Measurements from ENCODE around the gene LY6G6F.

LY6G6F gene

DNA sequence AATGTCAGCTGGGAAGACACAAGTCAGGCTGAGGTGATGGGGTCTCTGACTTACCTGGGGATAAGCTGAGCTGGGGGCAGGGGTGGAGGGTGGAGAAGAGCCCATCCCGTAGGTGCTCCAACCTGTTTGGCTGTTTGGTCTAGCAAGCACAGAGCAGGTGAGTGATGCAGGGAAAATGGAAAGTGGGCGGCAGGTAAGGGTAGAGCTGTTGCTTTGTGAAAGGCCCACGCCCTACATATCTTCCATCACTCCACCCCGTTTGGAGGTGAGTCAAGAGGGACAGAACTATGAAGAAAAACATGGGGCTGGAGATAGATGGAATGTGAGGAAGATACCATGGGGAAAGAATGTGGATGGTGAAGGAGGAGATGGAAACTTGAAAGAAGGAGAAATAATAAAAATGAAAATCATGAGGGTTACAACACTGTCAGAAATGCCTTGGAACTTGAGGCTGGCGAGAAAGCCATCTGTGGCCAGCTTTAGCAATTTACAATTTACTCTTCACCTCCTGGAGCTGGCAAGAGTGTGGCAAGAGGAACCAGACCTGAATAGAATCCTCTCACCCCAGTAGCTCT lies 13.6 kb downstream of the LY6G6F start:
- no peak overlapping the region for H3K4me3 ChIP-seq (ENCODE audit: low read depth, low read length)
- TF ChIP-seq CTCF (conservative IDR thresholded peaks at IDR 0.05; ENCODE audit: low read depth, low read length): no peak
- no peak for DNase-seq (ENCODE audit: low read depth)

DNA sequence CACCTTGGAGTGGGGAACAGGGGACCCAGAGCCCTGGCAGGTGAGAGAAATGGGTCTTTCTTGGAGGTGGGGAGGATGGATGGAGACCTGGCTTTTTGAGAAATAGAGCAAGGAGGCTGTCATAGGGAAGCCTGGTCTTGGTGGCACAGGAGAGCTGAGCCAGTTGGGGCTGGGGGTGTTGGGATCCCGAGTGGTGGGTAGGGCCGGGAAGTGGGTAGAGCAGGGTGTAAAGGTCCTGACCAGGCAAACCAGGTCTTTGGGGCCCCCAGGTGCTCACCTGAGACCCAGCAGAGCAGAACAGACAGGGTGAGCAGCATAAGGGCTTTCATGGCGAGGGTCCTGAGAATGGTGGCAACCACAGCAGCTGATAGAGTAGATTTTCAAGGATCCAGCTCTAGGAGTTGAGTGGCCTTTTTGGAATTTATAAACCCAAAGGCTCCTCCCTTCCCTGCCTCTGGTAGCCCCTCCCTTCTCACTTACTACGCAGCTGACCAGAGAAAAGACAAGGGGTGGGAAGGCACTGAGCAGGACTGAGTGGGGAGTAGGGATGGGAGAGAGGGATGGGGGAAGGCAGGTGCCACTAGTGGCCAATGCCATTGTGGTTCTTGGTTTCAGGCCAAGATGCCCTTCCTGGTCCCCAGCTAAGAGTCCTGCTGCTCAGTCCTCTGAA lies 14.8 kb downstream of the LY6G6F start, which contains the start of gene LY6G6C:
LY6G6C (minus strand) TSS at position 396 of the 670 bp plus-strand sequence; CDS start at position 329, 67 bp downstream.
- H3K4me3 ChIP-seq (ENCODE audit: low read depth, low read length): no peak within 1 kb of the TSS
- TF ChIP-seq CTCF (conservative IDR thresholded peaks at IDR 0.05; ENCODE audit: low read depth, low read length): no peak
- no peak for DNase-seq (ENCODE audit: low read depth)

GRCh38 chr6:31722173-31722572 lies 15.5 kb downstream of the LY6G6F start:
- TF ChIP-seq CTCF (conservative IDR thresholded peaks at IDR 0.05; ENCODE audit: low read depth, low read length): no peak
- no peak for DNase-seq (ENCODE audit: low read depth)
- no peak overlapping the region for H3K4me3 ChIP-seq (ENCODE audit: low read depth, low read length)

DNA sequence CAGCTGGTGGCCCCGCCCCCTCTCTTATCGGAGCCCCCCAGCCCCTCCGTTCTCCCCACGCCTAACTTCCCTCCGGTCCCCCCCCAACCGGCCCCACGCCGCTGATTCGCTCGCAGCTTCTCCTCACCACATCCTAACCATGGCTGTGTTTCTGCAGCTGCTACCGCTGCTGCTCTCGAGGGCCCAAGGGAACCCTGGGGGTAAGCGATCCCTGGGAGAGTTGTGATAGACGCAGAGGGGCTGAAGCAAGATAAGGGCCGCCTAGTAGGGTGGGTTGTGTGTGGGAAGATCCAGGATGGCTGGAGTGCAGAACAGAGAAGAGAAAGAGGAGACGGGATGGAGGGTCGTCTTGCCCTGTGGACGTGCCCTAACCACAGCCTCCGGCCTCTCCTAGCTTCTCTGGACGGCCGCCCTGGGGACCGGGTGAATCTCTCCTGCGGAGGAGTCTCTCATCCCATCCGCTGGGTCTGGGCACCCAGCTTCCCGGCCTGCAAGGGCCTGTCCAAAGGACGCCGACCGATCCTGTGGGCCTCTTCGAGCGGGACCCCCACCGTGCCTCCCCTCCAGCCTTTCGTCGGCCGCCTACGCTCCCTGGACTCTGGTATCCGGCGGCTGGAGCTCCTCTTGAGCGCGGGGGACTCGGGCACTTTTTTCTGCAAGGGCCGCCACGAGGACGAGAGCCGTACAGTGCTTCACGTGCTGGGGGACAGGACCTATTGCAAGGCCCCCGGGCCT lies 16.7 kb downstream of the LY6G6F start, which contains the start of gene MPIG6B:
MPIG6B (plus strand) TSS at position 129 of the 735 bp plus-strand sequence; CDS start at position 140, 11 bp downstream.
- no peak for TF ChIP-seq CTCF (conservative IDR thresholded peaks at IDR 0.05; ENCODE audit: low read depth, low read length)
- no peak within 1 kb of the TSS for H3K4me3 ChIP-seq (ENCODE audit: low read depth, low read length)
- no peak for DNase-seq (ENCODE audit: low read depth)

- no peak overlapping the region for H3K4me3 ChIP-seq (ENCODE audit: low read depth, low read length)
- no peak for TF ChIP-seq CTCF (conservative IDR thresholded peaks at IDR 0.05; ENCODE audit: low read depth, low read length)
- no peak for DNase-seq (ENCODE audit: low read depth)
These were observed 17.5 kb downstream of the LY6G6F start for GRCh38 chr6:31723980-31724691.

DNA sequence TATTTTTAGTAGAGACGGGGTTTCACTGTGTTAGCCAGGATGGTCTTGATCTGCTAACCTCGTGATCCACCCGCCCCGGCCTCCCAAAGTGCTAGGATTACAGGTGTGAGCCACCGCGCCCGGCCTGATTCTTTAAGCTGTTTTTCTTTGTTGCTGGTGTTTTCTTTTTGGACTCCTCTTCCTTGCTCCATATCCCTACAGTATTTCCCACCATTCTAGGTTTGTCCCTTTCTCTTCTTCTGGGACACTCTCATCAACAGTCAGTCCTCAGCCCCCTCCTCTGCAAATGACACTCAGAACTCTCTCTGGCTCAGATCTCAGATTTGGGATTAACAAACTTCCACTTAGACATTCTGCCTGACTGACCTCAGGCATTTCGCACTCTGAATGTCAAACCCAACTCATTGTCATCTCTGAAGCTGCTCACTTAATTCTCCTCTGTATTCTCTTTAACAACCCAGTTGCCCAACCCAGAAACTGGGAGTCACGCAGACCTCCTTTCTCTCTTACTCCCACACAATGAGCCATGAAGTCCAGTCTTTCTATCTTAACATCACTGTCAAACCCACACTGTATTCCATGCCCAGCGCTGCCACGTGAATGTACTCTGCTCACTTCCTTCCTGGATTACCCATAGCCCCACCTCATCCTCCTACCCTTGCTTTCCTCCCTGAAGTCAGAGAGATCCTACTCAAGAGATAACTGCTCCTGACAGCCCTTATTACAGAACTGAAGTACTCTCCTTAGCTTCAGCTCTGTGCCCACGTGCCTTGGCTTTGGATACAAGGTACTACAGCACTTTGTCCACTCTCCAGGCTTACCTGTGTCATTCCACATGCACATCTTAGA lies 19.1 kb downstream of the LY6G6F start:
- DNase-seq (ENCODE audit: low read depth): no peak
- TF ChIP-seq CTCF (conservative IDR thresholded peaks at IDR 0.05; ENCODE audit: low read depth, low read length): no peak
- no peak overlapping the region for H3K4me3 ChIP-seq (ENCODE audit: low read depth, low read length)

Measured in choroid plexus epithelial cell (primary cell).